Glutamatergic neuron (in vitro differentiated cells): ENCODE data around the gene GRID1. TPM values are rescaled to one million over a fixed set of nuclear protein-coding genes. Genes with fewer than 3 reads are reported as not detected.

Experiments
- DNase-seq: peaks from one replicate; pipeline ENCODE4 v3.0.0; 2022
- H3K27ac Mint-ChIP-seq: one replicate; pipeline ENCODE4 v1.8.0; 2020; ENCODE audit warnings: mild to moderate bottlenecking, mixed read lengths, inconsistent platforms; ENCODE audit not compliant: unreplicated experiment
- H3K27me3 Mint-ChIP-seq: one replicate; pipeline ENCODE4 v1.8.0; 2020; ENCODE audit warnings: mild to moderate bottlenecking, moderate library complexity, mixed read lengths, inconsistent platforms; ENCODE audit not compliant: unreplicated experiment
- H3K36me3 Mint-ChIP-seq: one replicate; pipeline ENCODE4 v1.8.0; 2020; ENCODE audit warnings: mild to moderate bottlenecking, mixed read lengths, inconsistent platforms; ENCODE audit not compliant: unreplicated experiment
- H3K4me1 Mint-ChIP-seq: one replicate; pipeline ENCODE4 v1.8.0; 2020; ENCODE audit warnings: mild to moderate bottlenecking, low read depth, mixed read lengths, inconsistent platforms; ENCODE audit not compliant: unreplicated experiment
- H3K4me3 Mint-ChIP-seq: one replicate; pipeline ENCODE4 v1.8.0; 2020; ENCODE audit warnings: mild to moderate bottlenecking, mixed read lengths, inconsistent platforms; ENCODE audit not compliant: unreplicated experiment
- H3K9me3 Mint-ChIP-seq: one replicate; pipeline ENCODE4 v1.8.0; 2020; ENCODE audit warnings: mild to moderate bottlenecking, moderate library complexity, mixed read lengths, inconsistent platforms; ENCODE audit not compliant: unreplicated experiment
- total RNA-seq: library from RNA; stranded (reverse); fragmentation: NEBNext Ultra II Directional; extraction: Animal tissue kit (Norgen Biotek cat#: 25700); gene quantifications from one replicate; pipeline ENCODE4 v1.2.1, GENCODE V29; 2021; ENCODE audit not compliant: unreplicated experiment
- TF ChIP-seq, protein P1 (sequence below): fragments of 200-600 bp; sonication (generic); IDR thresholded peaks from one replicate; pipeline ENCODE4 v1.5.0; 2021; ENCODE audit not compliant: partially characterized antibody, unreplicated experiment

The GRID1 gene
- total RNA-seq, 1 donor from 2014 or later, result 8.0 TPM

DNA sequence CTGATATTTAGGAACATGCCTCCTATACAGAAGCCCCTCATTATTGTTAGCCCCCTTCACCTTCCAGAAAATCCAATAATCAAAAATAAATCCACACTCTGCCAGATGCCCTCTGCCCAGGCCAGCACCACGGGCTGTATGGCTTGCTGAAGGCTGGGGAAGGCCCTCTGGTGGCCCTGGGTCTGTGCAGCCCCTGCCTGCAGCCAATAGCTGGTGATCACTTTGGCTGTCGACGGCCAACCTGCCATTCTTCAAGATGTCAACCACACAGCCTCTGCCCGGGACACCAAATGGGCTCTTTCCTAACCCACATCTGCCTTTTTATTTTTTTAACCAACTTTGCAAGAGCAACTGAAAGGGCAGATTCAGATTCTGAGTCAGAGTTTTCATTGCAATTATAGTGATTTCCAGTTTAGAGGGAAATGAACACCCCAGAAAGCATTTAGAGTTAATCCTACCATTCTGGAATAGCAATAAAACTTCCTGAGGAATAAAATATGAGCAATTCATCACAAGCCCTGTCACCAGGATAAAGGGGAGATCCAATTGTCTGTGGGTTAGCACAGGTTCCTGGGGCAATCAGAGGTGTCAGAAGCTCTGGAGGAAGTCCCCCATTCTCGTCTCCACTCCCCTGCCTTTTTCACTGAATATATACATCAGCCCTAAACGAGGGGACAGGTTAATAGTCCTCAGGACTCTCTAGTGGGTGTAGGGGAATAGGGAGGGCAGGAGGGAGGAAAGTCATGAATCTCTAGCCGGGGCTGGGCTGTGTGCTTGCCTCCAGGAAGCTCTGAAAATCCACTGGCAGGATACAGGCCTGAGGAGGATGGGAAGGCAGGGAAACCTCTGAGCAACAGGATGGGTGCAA, 211.3 kb downstream of the GRID1 start:
- Mint-ChIP-seq H3K4me1 (no peaks in the 10 kb centered on the region), H3K4me3 (no peak overlapping the region), H3K27ac (no peak overlapping the region), H3K36me3 (peaks cover 7% of the 10 kb centered on the region), H3K9me3 (peaks cover 3% of the 10 kb centered on the region), H3K27me3 (peaks cover 6% of the 10 kb centered on the region)
- TF ChIP-seq, protein P1, sequence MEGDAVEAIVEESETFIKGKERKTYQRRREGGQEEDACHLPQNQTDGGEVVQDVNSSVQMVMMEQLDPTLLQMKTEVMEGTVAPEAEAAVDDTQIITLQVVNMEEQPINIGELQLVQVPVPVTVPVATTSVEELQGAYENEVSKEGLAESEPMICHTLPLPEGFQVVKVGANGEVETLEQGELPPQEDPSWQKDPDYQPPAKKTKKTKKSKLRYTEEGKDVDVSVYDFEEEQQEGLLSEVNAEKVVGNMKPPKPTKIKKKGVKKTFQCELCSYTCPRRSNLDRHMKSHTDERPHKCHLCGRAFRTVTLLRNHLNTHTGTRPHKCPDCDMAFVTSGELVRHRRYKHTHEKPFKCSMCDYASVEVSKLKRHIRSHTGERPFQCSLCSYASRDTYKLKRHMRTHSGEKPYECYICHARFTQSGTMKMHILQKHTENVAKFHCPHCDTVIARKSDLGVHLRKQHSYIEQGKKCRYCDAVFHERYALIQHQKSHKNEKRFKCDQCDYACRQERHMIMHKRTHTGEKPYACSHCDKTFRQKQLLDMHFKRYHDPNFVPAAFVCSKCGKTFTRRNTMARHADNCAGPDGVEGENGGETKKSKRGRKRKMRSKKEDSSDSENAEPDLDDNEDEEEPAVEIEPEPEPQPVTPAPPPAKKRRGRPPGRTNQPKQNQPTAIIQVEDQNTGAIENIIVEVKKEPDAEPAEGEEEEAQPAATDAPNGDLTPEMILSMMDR, result no peak
- no peak for DNase-seq

DNA sequence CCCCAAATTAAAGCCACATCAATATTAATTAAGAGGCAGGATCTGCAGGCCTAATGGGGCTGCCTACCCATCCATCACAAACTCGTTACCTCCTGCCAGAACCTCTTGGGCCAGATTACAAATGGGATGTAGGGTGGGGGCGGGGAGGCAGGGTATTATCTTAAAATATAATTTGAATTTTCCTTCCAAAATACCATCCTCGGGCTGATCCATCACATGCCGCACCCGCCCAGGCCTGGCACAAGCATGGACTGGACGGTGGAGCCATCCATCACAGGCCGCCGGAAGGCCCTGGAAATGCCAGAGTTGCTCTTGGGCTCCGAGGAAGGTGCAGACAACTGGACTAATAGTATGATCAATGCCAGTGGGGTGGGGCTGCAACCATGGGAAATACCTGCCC, 212.8 kb downstream of the GRID1 start:
- no peak for DNase-seq
- TF ChIP-seq, protein P1, result no peak
- no peaks in the 10 kb centered on the region for H3K4me1 Mint-ChIP-seq
- H3K4me3 Mint-ChIP-seq, result no peak overlapping the region
- H3K27me3 Mint-ChIP-seq, result peaks cover 6% of the 10 kb centered on the region
- peaks cover 3% of the 10 kb centered on the region for H3K9me3 Mint-ChIP-seq
- H3K36me3 Mint-ChIP-seq, result peaks cover 7% of the 10 kb centered on the region
- H3K27ac Mint-ChIP-seq, result no peak overlapping the region

DNA sequence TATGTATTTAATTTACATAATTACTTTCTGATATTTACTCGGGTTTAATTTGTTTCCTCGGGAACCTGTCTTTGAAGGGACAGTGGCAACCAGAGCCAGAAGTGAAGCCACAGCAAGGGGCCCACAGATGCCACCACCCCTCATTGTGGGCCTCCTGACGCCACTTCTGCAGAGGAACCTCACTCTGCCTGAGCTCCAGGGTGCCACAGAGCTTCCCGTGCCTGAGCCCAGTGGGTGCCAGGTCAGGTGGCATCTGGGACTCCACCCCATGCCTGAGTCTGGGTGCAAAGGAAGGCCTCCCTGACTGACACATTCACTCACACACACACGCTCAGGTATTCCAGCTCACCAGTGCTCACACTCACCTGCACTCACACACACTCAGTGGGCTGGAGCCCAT, 213.7 kb downstream of the GRID1 start:
- Mint-ChIP-seq H3K4me3 (no peak overlapping the region), H3K27me3 (peaks cover 6% of the 10 kb centered on the region), H3K36me3 (peaks cover 7% of the 10 kb centered on the region), H3K4me1 (no peaks in the 10 kb centered on the region), H3K9me3 (peaks cover 3% of the 10 kb centered on the region), H3K27ac (no peak overlapping the region)
- DNase-seq, result no peak
- TF ChIP-seq, protein P1, result no peak

DNA sequence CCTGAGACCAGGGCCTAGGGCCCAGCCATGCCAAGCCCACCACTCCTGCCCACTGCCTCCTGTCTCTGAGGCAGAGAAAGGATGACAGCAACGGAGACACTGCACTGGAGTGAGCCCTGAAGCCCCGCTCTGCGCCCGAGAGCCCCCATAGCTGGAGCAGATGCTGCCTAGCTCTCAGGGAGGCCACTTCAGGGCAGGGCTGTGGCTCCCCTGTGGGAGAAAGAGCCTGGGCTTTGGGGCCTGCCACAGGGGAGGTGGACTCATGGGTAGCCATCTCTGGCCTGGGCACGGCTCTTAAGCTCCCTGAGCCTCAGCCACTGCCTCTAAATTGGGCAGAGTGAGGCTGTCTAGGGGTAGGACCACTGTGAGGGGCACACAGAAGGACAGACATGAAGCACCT, 214.2 kb downstream of the GRID1 start:
- TF ChIP-seq, protein P1, result no peak
- Mint-ChIP-seq H3K36me3 (peaks cover 7% of the 10 kb centered on the region), H3K4me3 (no peak overlapping the region), H3K4me1 (no peaks in the 10 kb centered on the region), H3K27me3 (peaks cover 6% of the 10 kb centered on the region), H3K9me3 (peaks cover 4% of the 10 kb centered on the region), H3K27ac (no peak overlapping the region)
- no peak for DNase-seq

DNA sequence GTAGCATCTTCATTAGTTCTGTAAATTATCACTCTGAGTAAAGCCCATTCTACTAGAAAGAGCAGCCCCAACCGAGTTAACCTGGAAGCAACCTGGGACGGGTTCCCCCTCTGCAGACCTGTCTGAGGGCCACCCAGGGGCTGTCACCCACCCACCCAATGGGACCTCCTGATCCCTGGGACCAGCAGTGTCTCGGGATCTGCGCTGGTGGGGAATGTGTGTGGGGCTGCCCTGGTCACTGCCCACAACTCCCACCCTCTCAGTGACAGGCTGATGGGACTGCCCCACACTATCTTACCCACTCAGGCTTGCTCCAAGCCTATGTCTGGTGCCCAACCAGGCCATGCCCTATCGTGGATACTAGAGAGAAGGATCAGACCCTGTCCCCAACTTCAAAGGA, 215.0 kb downstream of the GRID1 start:
- Mint-ChIP-seq H3K4me1 (no peaks in the 10 kb centered on the region), H3K4me3 (no peak overlapping the region), H3K27ac (no peak overlapping the region), H3K36me3 (peaks cover 3% of the 10 kb centered on the region), H3K9me3 (peaks cover 2% of the 10 kb centered on the region), H3K27me3 (peaks cover 3% of the 10 kb centered on the region)
- TF ChIP-seq, protein P1, result no peak
- DNase-seq, result no peak
